HG03565 (cell line): ENCODE data around the gene RAB11FIP4.
"Not testable (repeated sequence)": the region's sequence is repeated elsewhere in the genome, so short reads cannot be mapped to it uniquely, and the experiment has no call there.

Experiments
- ATAC-seq: cut with Tn5 transposase; IDR thresholded peaks from one replicate; pipeline ENCODE4 v1.9.1; 2021; ENCODE audit warnings: mild to moderate bottlenecking, moderate library complexity; ENCODE audit not compliant: unreplicated experiment

Gene RAB11FIP4, protein sequence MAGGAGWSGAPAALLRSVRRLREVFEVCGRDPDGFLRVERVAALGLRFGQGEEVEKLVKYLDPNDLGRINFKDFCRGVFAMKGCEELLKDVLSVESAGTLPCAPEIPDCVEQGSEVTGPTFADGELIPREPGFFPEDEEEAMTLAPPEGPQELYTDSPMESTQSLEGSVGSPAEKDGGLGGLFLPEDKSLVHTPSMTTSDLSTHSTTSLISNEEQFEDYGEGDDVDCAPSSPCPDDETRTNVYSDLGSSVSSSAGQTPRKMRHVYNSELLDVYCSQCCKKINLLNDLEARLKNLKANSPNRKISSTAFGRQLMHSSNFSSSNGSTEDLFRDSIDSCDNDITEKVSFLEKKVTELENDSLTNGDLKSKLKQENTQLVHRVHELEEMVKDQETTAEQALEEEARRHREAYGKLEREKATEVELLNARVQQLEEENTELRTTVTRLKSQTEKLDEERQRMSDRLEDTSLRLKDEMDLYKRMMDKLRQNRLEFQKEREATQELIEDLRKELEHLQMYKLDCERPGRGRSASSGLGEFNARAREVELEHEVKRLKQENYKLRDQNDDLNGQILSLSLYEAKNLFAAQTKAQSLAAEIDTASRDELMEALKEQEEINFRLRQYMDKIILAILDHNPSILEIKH

DNA sequence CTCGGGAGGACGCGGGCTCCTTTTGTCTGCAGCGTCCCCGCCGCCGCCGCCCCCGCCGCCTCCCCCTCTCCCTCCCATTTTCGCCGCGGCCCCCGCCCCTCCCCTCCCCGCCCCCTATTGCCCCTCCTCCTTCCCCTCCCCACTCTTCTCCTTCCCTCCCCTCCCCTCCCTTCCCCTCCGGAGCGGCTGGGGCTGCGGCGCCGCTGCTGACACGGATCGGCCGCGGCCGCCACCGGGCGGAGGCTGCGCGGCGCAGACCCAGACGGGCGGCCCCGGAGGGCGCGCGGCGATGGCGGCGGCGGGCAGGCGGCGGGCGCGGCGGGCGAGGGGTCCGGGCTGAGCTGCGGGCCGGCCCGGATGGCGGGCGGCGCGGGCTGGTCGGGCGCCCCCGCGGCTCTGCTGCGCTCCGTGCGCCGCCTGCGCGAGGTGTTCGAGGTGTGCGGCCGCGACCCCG is at the start of gene RAB11FIP4:
Gene RAB11FIP4, plus strand, starts transcription at position 180 of the 454 bp plus-strand sequence. Its CDS starts 178 bp downstream, at position 358.
- no peak for ATAC-seq

DNA sequence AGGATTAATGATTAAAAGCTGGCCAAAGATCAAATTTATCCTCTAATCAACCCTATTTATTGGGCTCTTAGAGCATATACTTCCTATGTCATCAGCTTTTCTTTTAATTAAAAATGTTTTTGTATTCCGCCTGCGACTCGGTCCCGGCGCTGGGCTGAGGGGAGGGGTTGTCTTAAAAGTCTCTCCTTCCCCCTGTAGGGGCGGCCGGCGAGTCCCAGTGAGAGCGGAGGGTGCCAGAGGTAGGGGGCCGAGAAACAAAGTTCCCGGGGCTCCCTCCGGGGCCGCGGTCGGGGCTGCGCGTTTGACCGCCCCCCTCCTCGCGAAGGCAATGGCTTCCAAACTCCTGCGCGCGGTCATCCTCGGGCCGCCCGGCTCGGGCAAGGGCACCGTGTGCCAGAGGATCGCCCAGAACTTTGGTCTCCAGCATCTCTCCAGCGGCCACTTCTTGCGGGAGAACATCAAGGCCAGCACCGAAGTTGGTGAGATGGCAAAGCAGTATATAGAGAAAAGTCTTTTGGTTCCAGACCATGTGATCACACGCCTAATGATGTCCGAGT is 46.2 kb upstream of the RAB11FIP4 start:
- not testable (repeated sequence) for ATAC-seq

DNA sequence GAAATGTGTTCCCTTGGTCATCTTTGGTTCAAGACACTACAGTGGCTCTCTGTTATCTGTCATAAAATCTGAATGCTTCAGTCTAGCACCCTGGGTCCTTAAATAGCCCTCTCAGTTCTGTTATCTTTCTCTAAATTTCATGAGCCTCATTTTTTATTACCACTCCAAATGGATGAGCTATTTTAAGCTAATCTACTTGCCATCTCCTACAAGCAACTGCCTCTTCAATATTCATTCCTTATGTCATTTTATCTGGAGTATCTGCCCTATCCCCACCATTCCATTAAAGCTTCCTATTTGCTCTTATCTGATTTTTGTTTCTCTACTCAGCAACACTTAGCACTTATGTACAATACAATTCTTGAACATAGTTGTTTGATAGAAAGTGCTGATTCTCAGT is 42.0 kb upstream of the RAB11FIP4 start:
- ATAC-seq = no peak

DNA sequence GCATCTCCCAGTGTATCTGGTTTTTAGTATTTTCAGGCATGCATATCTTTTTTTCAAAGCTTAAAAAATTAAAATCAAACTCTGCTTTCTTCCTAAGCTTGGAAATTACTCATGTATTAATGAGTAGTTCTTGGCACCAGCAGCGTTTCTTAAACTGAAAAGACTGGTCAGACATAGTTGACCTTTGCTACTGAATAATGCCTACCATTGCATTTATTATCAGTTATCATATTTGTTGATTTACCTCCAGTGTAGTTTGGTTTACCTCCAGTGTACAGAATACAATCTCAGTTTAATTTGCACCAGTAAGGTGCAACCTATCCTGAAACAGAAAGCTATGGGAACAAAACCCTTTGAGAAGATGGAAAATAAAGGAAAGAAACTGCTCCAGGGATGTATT is 35.5 kb upstream of the RAB11FIP4 start:
- no peak for ATAC-seq

DNA sequence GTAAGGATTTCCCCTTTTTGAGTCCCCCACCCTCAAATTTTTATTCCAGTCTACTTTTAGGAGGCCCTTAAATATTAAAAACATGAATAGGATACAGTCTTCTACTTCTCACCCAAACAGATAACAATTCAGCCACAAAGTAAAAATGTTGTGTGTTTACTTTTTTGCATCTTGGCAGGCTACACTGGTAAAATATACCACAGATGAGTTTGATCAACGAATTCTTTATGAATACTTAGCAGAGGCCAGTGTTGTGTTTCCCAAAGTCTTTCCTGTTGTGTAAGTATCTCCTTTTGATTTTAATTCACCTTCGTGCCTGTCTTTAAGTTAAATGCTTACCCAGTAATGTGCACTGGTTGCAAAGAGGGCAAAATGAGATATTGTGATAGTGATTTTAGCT is 34.4 kb upstream of the RAB11FIP4 start:
- ATAC-seq = no peak

DNA sequence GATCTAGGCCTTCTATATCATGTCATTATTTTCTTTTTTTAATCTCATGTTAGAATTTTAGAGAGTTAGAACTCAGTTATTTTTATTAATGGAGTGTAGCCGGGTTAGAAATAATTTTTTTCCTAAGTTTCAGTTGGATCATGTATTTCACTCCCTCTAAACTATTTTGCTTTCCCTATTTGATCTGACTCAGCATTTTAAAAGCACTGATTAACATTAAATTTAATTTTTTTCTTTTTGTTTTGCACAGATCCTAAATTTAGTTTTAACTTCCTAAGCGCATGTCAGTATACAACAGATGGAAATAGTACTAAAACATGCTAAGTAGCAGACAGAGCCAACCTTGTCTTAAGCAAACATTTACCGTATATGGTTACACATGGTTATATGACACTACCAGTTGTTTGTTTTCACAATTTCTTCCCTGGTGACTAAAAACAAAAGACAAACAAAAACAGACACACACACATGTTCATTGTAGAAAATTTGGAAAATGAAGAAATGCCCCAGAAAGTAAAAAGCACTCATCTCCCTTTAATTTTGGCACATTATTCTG is 33.6 kb upstream of the RAB11FIP4 start:
- no peak for ATAC-seq

DNA sequence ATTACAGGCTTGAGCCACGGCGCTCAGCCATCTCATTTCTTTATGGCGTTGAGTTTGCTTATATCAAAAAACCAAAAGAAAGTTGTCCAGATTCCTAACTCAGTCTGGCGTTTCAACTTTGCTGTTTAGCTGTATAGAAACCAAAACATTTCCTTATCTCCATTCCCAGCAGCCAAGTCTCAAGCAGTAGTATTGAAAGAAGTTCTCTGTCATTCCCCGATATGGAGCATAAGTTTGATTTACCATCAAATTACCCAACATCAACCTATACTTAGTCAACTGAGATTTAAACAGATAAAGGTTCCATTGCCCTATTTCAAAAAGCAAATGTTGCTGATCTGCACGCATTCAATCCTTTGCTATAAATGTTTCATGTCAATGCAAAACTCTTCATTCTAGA is 27.5 kb upstream of the RAB11FIP4 start:
- no peak for ATAC-seq

DNA sequence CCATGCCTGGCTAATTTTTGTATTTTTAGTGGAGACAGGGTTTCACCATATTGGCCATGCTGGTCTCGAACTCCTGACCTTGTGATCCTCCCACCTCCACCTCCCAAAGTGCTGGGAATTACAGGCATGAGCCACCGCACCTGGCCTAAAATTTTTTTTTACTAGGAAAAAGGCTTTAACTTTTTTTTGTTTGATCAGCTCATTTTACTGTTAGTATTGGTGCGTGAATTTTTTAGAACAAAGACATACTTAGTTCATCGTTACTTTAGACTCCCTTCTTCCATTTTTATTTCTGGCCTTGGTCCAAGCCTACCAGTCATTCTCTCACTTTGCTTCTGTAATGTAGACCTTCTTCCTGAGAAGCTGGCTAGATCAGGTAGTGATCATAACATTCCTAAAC is 25.4 kb upstream of the RAB11FIP4 start:
- no peak for ATAC-seq

DNA sequence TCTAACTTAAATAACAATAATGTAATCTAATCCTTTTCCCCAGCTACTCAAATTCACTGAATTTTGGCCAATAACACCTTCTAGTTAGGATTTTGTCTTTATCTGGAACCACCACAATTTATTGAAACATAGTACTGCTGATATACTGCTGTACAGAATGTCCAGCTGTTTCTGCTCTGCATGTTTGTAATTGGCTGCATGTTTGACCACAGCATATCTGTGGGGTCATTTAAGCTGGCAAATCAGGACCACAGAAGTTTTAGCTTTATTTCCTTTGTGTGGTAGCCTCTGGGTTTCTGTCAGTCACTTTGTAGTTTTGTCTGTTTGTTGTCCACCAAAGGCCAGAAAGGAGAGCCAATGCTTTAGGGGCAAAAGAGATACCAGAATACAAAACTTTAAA is 22.2 kb upstream of the RAB11FIP4 start:
- ATAC-seq = no peak

DNA sequence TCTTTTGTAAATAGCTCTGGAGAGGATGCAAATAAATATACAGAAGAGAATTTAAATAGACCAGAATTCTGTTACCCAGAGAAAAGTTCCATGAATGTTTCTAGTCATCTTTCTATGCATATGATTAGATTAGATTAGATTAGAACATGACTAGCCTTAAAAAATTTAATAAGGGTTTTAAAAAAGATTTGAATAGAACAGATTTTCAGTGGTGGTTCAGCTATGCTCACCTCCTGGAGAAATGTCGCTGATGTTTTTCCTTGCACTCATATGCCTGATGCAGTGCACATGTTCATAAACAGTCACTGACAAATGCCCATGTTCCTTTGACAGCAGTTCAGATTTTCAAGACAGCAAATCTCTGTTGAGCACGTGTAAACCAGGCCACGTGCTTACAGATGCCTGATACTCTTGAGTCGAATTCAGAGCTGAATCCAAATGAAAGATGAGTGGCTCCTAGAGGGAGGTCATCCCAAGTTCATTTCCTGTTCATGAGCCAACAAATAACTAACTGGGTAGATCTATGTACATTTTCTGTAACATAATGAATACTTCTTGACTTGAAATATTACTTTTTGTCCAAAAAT is 19.9 kb upstream of the RAB11FIP4 start:
- ATAC-seq = no peak

DNA sequence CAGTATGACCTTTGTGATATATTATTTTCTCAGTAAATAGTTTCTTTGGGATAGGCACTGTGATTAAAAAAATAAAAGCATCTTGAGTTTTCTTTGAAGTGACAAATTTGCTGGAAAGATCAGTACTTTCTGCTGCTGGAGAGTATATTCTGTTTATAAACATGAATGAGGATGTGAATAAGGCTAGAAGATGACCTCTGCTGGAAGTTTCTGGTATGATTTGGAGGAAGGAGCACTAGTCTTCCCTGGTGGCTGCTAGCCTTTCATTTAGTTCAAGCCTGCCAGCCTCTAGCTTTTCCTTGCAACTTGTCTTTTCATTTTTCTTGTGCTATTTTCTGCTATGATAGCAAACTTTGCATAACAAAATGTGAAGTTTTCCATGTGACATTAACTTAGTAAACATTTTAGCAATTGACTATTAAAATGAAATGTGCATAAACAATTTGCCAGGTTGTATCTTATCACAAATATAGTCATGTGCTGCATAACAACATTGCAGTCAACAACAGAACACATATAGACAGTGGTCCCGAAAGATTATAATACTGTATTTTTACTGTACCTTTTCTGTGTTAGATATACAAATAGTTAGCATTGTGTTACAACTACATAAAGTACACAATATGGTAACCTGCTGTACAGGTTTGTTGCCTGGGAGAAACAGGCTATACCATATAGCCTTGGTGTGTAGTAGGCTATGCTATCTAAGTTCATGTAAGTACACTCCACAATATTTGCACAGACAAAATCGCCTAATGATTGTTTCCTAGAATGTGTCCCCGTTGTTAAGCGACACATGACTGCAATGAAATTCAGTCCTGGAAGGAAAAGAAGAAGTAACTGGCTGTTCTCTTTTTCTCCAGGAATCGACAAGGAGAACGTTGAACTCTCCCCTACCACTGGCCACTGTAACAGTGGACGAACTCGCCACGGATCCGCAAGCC is 18.1 kb upstream of the RAB11FIP4 start:
- no peak for ATAC-seq

DNA sequence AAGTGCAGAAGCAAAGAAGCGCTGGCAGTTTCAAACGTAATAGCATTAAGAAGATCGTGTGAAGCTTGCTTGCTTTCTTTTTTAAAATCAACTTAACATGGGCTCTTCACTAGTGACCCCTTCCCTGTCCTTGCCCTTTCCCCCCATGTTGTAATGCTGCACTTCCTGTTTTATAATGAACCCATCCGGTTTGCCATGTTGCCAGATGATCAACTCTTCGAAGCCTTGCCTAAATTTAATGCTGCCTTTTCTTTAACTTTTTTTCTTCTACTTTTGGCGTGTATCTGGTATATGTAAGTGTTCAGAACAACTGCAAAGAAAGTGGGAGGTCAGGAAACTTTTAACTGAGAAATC is 17.4 kb upstream of the RAB11FIP4 start:
- no peak for ATAC-seq

DNA sequence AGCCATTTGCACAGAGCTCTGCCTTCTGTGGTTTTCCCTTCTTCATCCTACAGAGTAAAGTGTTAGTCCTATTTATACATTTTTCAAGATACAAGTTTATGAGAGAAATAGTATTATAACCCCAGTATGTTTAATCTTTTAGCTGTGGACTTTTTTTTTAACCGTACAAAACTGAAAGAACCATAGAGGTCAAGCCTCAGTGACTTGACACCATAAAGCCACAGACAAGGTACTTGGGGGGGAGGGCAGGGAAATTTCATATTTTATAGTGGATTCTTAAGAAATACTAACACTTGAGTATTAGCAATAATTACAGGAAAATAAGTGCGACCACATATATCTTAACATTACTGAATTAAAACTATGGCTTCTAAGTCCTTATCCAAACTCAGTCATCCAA is 17.0 kb upstream of the RAB11FIP4 start:
- no peak for ATAC-seq

DNA sequence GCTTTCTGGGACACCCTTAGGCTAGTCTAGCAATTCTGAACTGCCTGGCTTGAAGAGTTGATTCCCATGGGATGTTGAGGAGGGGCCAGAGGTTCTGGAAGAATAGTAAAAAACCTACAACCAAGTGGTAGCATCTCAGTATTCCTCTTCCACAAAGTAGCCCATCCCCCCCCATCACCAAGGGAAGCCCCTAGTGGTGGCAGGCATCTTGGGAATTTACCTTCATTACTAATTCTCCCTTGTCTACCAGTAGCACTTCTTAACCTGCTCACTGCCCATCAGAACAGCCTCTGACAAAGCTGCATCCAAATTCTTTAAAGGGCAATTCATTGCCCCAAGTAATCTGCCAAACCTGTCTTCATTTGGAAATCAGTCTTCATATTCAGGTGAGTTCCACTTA is 12.8 kb upstream of the RAB11FIP4 start:
- no peak for ATAC-seq

DNA sequence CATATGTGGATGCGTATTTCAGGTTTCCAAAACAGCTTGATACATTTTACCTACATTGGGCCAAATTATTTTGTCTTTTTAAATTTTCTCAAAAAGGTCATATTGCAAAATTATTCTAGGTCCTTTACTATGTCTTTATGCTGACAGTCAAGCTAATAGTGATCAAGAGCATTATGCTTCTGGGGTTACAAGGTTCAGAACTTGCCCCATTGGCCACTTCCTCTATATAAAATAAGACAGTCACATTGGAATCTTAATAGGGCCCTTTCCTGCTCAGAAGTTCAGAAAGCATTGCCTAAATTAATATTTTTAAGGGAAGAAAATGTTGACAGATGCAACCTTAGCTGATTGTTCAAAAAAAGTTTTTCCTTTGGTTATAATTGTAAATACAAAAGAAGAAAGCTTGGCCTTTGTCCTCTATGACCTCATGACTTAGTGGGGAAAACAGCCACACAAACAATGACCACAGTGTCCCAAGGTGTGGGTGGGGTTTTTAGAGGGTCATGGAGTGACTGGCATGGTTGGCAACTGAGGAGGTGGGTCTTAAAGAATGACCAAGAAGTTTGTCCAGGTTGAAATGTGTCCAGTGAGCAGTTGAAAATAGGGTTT is 11.8 kb upstream of the RAB11FIP4 start:
- ATAC-seq = no peak

DNA sequence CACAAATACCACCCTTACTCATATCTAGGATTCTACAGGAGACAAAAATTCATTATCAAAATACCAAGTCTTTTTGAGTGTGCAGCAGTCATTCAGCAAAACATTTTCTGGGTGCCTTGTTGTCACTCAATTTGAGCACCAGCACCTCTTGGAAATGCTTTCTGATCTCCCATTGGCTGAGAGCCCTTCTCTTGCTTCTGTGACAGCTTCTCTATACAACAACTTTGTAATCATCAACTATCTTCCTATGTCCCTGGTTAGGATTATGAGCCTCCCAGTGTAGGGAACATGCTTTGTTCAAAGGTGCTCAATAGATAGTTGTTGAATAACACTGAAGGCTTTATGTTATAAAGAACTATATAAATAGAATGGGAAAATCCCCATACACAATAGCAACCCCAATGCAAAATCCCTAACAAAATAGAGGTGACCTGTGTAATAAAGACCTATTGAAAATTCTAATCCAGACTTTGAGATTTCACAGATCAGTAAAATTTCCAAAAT is 10.3 kb upstream of the RAB11FIP4 start:
- ATAC-seq = no peak

DNA sequence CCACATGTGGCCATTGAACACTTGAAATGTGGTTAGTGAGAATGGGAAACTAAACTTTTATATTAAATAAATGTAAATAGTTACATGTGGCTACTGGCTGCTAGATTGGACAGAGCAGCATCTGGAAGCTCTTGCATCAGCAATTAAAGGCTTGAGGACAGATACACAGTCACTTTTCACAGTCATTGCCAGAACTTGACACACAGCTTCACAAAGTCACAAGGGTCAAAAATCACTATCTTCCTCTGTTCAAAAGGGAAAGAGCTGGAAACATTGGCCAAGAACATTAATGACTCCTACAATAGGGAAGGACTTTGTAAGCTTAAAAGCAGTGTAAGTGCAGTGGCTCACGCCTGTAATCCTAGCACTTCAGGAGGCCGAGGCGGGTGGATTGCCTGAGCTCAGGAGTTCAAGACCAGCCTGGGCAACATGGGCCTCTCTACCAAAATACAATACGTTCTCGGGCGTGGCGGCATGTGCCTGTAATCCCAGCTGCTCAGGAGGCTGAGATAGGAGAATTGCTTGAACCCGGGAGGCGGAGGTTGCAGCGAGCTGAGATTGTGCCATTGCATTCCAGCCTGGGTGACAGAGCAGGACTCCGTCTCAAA is 8.7 kb upstream of the RAB11FIP4 start:
- ATAC-seq = not testable (repeated sequence)

DNA sequence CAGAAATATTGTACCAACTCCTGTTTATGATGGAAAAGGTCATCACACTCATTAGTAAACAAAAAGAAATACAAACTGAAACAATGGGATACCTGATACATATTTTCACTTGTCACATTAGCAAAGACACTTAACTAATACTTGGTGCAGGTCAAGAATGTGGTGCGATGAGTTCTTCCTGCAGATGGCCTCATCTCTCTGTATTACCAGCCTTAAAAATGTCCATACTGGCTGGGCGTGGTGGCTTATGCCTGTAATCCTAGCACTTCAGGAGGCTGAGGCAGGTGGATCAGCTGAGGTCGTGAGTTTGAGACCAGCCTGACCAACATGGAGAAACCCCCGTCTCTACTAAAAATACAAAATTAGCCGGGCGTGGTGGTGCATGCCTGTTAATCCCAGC is 8.0 kb upstream of the RAB11FIP4 start:
- ATAC-seq = not testable (repeated sequence)
